EH (cell line): ENCODE measurements around the gene ELMO2.
A peak's percentile ranks its signal among the peaks of the same experiment; 100 is the strongest.

Experiments used
- DNase-seq: peaks from one replicate; pipeline ENCODE4 v3.0.0-alpha.2; 2015; ENCODE audit warnings: low read depth

Gene ELMO2, protein sequence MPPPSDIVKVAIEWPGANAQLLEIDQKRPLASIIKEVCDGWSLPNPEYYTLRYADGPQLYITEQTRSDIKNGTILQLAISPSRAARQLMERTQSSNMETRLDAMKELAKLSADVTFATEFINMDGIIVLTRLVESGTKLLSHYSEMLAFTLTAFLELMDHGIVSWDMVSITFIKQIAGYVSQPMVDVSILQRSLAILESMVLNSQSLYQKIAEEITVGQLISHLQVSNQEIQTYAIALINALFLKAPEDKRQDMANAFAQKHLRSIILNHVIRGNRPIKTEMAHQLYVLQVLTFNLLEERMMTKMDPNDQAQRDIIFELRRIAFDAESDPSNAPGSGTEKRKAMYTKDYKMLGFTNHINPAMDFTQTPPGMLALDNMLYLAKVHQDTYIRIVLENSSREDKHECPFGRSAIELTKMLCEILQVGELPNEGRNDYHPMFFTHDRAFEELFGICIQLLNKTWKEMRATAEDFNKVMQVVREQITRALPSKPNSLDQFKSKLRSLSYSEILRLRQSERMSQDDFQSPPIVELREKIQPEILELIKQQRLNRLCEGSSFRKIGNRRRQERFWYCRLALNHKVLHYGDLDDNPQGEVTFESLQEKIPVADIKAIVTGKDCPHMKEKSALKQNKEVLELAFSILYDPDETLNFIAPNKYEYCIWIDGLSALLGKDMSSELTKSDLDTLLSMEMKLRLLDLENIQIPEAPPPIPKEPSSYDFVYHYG

DNA sequence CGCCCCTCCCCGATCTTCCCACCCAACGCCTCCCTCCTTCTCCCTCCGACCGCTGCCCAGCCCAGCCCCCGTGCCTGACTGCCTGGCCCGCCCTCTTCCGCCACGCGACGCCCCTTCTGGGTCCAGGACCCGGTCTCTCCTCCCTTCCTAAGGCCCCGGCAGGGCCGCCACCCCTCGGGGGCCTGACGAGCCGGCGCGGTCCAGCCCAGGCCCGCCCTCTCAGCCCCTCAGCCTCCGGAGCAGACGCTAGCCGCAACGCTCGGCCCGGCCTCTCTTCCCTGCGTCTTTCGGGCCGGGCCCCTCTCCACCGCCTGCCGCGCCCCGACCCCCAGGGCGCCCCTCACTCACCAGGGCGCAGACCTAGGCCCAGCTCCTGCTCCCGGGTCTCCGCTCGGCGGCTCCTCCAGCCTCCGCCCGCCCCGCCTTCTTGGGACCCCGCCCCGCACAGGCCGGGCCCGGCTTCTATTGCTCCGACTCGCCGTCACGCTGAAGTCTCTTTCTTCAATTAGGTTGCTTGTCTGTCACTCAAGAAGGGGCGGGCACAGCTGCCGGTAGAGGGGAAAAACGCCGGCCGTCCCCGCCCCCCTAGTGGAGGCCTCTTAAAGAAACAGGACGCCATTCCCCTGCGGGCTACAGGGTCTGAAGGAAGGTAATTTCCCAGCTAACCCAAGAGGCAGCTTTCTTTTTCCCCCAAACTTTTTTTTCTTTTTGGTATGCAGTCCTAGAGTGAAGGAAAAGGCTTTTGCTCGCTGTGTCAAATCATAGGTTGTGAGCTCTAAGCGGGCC is at the start of gene ELMO2:
Gene ELMO2, minus strand, starts transcription at position 416 of the 786 bp plus-strand sequence. CDS start 12,133 bp downstream, outside the sequence.
- DNase-seq: peak; percentile 97

DNA sequence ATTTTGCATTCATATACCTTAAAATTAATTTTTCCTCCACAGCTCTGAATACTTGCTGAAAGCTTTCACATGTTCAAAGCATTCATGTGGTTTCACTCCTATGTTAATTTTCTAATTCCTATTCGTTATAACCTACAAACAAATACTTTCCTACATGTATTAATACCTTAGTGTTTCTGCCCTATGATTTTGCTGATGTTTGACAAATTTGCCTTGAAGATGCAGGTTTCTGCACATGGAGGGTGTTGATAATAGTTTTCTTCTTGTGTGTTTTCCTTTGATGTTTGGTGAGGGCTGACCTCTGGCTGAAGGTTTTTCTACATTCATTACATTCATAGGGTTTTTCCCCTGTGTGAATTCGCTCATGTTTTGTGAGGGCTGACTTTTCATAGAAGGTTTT is 49.3 kb upstream of the ELMO2 start:
- no peak for DNase-seq

DNA sequence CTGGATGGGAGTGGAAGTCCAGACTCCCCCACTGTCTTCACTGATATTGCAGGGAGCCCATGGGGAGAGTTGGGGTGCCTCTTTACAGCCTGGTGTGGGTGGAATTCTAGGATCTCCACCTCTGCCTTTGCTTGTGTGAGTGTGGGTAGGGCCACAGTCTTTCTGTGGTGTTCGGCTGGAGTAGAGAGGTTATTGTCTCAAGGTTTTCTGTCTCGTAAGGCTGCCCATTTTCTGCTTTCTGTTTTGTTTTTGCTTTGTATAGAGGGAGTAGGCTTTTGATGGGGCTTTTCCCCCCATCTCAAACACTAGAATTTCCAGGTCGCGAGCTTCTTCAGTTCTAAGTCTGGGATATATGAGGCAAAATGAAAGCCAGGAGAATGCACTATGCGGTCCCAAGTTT is 40.4 kb upstream of the ELMO2 start:
- no peak for DNase-seq

DNA sequence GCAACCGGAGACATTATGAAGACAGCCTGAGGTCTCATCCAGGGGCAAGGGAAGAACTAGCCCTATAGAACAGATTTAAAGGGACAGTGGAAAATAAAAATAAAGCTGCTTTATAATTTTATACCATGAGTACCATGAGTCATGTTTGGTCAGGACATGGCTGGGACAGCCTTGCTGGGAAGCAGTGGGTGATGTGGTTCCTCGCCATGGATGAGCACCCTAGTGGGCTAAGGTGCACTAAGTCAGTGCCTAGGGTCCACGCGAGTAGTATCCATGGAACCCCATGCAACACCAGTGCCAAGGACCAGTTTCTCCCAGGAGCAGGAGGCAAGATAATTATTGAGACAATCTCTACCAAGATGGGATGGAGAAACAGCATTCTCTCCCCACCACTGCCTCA is 33.4 kb upstream of the ELMO2 start:
- no peak for DNase-seq

DNA sequence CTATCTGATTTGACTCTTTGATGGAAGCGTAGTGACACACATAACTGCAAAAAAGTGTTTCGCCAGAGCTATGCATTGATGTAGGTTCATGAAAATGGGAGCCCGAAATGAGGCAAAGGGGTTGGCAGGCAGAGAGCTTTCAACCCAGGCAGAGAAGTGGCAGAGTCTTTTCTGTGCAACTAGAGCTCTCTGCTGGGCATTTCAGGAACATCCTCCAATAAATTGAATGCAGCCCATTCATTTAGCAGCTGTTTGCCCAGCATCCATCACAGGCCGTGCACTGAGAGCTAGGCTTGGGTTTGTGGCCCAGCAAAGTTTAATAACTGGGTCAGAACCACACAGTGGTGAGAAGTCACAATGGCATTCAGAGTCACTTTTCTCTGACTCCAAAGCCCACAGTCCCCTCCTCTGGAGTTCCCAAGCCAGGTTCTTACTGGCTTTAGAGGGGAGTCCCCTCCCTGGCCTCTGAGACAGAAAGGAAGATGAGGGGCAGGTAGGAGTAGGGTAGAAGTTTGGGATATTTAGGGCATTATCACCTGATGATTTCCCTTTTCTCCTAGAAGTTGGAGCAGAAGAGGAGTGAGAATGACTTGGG is 31.8 kb upstream of the ELMO2 start:
- DNase-seq: peak; percentile 55

DNA sequence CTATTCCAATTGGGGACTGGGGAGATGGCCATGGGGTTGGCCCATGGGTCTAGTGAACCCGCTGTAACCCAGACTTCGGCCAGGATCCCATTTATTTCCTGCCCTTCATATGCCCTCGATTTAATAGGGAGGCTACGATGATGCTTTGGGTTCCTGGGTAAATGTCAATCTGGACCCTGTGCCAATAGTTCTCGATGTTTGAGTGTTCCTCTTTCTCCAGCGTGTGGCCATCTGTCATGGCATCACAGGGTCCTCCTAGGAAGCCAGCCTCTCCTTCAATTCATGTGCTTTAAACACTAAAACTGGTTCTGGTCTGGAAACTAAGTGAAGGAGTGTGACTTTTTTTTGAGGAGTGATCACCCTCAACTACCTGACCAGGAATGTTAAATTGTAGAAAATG is 28.7 kb upstream of the ELMO2 start:
- DNase-seq: no peak

DNA sequence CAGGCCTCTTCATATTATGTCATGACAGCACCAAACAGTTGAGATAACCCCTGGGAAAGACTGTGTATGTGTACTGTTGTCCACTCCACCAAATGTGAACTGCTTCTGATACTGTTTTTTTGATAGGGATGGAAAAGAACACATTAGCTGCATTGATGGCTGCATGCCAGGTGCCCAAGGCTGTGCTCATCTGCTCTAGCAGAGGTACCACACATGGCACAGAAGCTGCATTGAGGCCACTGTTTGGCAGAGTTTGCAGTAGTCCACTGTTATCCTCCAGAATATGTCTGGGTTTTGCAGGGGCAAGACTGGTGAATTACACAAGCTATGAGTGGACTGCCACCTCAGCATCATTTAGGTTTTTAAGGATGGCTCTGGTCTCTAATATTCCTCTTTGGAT is 28.2 kb upstream of the ELMO2 start:
- DNase-seq: no peak

DNA sequence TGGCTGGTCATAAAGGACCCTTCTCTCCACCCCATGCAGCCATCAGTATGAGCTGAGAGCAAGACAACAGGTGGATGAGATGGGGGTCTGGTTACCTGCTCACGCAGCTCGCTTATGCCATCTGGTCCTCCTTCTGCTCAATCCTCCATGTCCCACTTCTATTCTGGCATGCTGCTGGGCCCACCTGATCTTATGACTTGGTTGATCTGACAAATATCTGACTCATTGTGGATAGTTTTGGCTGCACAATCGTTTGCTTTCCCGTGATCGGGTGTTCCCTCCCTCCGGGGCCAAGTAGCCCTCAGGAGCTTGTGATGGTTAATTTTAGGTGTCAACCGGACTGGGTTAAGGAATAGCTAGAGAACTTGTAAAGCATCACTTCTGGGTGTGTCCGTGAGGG is 26.6 kb upstream of the ELMO2 start:
- no peak for DNase-seq

DNA sequence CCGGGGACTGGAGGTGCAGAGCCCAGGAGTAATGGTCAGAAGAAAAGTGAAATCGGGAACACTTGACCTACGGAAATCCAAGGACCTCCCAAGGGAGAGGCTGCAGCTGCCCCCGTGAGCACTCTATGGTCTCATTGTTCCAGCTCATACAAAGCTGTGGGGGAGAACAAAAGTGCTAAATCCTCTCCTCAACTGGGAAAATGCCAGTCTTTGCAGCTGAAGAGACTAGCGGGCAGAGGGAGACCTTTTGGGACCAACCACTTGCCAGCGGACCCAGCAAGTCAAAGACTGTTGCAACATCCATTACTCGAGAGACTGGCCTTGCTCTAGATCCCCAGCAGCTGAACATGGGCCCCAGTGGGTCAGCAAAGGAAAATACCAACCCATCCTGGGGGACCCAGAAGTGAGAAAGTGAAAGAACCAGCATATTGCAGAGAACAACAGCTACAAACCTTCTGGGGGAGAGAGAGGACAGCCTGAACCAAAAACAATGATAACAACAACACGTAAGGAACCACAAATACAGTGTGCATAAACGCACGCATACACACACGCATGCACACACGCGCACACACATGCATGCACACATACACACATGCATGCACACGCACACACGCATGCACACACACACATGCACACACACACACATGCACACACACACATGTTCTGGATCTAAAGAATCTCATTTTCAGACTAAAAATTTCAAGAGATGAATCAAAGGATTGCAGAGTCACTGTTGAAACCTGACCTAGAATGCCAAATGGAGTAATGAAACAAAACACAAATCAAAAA is 24.7 kb upstream of the ELMO2 start:
- no peak for DNase-seq

DNA sequence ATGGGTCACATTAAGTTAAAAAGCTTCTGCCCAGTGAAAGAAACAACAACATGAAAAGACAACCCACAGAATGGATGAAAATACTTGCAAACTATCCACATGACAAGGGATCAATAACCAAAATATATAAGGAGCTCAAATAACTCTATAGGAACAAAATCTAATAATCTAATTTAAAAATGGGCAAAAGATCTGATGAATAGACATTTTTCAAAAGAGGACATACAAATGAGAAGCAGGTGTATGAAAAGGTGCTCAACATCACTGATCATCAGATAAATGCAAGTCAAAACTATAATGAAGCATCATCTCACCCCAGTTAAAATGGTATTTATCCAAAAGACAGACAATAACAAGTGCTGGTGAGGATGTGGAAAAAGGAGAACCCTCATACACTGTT is 21.0 kb upstream of the ELMO2 start:
- no peak for DNase-seq

DNA sequence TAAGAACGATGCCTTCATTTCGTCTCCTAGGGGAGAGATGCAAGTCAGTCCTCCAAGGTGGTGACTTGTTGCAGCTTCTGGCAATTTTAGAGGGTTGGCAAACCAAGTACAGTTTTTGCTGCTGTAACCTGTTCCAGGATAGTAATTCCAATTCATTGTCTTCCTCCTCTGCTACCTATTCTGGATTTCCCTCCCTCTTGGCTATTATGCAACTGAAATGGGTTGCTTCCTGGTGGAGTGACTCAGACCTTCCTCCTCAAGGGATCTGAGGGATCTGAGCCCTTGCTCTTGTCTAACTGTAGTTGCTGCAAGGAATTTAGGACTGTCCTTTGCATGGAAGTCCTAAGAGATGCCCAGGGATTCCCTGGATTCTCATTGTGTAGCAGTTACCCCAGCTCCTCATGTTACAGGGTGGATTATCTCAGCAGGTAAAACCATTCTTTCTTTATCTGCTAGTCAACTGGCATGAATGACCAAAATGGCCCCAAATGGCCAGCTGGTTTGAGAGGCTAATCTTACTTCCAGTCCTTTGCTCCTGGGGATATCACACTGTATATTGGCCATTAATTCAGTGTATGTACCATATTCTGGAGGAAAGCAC is 17.6 kb upstream of the ELMO2 start:
- DNase-seq: no peak

DNA sequence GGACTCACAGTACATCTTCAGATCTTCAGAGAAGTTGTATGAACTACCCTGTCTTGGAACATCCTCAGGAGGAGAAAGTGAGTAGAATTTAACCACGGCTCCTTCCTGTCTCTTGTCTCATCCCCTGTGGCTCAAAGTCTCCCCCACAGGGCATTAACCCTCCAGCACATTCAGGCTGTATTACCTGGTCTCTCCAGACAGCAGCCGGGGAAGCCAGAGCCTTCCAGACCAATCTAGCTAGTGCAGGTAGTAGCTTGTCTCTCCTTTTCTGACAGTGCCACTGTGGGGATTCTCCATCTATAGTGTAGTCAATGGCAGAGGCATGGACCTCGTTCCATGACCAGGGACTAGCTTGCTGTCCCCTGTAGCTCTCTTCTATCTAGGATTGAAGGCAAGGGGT is 16.9 kb upstream of the ELMO2 start:
- no peak for DNase-seq

DNA sequence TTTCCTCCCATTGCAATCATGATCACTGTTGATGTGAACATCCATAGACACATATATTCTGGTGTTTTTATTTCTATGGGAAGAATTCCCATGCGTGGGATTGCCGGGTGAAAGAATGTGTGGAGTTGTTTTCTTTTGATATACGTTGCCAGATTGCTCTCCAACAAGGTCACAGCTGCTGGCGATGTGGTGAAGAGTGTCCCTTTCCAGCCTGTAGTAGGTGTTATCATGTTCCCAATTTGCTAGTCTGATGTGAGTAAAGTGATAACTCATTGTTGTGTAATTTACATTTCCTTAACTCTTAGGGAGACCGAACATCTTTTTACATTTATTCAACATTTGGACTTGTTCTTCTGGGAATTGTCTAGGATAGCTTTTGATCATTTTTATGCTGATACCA is 14.5 kb upstream of the ELMO2 start:
- DNase-seq: no peak

DNA sequence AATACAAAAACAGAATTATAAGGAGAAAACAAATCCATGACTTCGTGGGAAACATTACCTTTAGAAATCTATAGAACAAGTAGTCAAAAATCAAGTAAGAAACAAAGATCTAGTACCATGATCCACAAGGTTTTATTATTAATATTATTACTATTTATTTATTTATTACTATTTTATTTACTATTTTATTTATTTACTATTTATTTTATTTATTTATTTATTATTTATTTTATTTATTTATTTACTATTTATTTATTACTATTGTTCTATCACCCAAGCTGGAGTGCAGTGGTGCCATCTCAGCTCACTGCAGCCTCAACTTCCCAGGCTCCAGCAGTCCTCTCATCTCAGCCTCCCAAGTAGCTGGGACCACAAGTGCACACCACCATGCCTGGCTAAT is 13.5 kb upstream of the ELMO2 start:
- DNase-seq: no peak

DNA sequence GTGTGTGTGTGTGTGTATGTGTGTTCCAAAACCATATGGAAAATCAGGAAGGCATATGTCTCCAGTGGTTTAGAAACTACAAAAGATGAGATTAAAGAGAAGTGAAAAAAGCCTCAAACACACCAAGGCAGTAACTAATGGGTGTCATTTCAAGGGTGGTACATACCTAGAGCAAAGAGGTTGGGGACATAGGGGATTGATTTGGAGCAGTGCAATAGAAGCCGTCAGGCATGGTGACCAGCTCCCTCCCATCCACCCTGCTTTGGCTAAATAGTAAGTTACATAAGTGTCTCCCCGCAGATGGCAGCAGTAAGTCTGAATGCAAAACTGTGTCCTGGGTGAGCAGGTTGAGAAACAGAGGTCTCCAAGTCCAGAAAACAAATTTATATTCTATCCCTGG is 10.4 kb upstream of the ELMO2 start:
- DNase-seq: no peak

DNA sequence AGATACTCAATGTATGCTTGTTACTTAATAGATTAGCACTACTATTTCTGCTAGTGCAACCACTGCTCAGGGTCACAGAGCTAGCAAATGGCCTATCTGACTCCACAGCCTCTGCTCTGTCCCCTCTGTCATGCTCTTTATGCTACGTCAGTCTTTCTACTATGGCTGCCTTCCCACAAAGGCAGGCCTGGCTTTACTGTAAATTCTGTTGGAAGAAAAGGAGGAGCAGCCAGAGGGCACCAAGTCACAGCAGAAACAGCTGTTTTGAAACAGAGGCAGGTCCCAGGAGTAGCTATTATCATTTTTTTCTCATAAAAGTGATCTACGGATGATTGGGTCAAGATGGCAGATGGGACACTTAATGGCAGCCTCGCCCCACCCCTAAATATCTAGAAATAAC is 10.0 kb upstream of the ELMO2 start:
- DNase-seq: no peak

DNA sequence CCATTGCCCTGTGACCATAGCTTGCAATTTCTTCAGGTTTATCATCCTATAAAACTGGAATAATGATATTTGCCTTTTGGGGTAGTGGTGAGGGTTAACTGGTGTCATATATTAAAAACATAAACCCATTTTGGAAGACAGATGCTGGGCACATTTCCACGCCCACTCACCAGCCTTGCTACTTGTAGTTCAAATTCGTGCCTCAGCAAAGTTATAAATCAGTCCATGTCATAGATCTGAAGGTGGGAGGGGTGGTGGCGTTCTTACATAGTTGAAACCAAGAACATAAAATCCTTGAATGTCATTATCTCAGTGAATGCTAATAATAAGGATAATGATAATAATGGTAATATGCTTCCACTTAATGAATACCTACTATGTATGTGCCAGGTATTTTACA is 9.4 kb upstream of the ELMO2 start:
- no peak for DNase-seq

DNA sequence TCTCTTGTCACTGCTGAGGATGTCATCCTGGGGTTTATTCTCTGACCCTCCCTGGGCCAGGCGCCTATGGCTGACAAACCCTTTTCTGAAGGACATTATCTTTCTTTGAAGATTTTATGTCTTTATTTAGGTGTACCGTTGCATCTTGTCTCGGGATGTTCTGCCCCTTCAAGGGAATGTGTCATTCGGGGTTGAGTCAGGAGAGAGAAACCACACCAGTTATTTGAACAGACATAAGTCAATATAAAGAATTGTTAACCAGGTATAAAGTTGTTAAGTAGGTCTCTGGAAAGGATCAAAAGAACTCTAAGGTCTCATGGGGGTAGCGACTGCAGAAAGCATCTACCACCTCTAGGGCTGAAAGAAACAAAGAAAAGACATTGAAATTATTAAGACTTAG is 8.2 kb upstream of the ELMO2 start:
- DNase-seq: no peak

DNA sequence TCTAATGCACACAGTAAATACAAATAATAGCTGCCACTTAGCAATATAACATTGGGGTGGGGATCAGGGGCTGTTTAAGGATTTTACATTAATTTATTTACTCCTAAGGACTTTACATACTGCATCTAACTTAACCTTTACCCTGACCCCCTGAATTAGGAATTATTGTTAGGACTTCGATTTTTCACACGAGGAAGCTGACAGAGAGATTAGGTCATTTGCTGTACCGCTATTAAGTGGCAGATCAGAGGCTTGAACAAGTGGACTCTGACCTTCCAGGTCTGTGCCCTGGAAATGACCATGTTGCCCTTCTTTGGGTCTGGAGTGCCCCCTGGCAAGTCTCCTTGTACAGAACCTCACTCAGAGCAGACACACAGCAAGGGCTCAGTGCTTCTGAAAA is 5.2 kb upstream of the ELMO2 start:
- no peak for DNase-seq

DNA sequence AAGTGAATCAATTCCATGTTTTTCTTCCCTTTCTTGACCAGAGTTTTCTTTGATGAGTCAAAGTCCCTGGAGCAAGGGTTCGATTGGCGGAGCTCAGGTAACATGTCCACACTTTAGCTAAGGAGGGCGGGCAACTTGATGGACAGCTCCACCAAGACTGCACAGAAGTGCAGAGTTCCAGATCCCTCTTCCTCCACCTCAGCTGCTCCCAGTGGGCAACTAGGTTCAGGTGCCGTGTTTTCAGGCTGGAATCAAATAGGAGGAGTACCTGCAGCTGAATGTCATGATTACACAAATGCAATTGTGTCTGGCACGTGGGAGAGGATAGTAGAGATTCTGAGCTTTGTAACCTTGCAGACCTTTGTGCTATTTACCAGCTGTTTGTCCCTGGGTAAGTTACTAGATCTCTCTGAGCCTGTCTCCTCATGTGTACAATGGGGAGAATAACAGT is 1.9 kb upstream of the ELMO2 start:
- no peak for DNase-seq

DNA sequence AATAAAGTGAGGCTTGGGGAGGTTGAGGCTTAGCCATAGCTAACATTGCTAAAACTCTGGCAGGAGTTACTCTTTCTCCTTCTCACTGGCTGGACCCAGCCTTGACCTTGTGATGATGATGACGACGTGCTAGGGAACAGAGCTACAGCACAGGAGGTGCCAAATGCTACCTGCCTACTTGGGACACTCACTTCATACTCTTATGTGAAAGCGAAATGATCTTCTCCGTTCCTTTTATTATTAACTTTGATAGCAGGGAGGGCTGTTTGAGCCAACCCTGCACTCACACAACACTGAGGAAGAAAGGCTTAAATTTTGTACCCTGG is 1.2 kb upstream of the ELMO2 start:
- no peak for DNase-seq
